Inflammatory macrophage treated with lipopolysaccharide for 1 hour (primary cell): ENCODE measurements around the gene FHIP2A.
"Not testable (repeated sequence)": the region's sequence is repeated elsewhere in the genome, so short reads cannot be mapped to it uniquely, and the experiment has no call there.

Source experiments
- DNase-seq, 2 donors: peaks; one replicate each; pipeline ENCODE4 v3.0.0-alpha.2; 2020 to 2022

Gene FHIP2A

GRCh38 chr10:114821915-114822443 lies 399 bp downstream of the FHIP2A start:
- peak; percentile 14 to 27 for DNase-seq

DNA sequence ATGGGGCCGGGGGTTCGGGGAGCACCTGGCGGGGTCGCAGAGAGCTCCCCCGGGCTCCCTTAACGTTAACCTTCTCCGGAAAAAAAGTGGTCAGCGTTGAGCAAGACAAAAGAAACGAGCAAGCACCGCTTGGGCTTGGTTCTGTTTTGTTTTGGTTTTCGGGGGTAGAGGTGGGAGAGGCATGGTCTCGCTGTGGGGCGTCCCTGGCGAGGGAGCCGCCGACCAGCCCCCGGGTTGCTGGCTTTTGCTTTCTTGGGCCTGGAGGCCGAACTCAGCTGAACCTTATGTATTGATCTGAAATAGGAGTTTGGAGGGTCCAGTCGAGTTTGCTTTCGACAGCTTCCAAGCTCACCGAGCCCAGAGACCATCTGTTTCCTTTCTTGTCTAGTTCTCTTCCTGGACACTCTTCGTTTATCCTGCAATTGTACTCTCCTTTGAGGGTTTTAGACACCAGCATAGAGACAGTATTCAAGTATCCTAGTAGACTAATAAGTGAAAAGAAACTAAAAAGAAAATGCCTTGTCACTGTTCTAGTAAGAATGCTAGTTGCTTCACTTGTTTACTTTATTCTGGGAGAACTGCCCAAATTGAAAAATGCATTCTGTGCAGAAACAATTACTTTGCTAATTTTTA lies 980 bp downstream of the FHIP2A start:
- DNase-seq = peak; percentile 28 to 33

DNA sequence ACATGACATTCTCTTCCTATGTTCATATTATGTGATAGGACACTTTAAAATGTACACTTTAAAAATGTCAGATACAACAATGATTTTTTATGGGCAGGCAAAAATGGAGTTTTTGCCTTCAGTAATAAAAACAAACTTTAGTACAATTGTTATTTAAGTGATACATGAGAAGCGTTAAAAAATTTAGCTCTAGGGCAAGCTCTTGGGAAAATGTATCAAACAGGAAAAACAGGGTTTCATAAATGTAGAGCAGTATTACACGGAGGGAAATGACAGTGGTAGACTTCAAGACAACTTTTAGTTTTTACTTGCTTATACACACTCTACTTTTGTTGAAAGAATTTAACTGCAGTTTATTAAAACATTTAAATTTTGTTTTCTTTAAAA lies 1.5 kb downstream of the FHIP2A start:
- DNase-seq = no peak

DNA sequence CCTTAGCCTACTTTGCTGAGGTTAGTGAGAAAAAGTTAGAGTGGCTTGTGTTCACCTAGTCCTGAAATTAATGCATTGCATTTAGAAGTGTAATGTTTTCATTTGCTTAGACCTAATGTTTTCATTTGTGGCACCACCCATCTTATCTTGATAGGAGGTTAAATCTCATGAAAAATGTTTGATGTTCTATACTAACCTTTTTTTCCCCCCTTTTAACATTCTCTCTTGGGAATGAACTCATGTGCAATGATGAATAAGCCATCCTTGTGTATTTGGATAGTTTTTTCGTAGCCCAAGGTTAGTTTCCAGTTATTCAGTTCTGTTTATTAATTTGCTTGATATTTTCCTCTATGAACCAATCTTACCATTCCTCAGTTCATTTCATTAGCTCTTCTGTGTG lies 2.8 kb downstream of the FHIP2A start:
- DNase-seq = no peak

DNA sequence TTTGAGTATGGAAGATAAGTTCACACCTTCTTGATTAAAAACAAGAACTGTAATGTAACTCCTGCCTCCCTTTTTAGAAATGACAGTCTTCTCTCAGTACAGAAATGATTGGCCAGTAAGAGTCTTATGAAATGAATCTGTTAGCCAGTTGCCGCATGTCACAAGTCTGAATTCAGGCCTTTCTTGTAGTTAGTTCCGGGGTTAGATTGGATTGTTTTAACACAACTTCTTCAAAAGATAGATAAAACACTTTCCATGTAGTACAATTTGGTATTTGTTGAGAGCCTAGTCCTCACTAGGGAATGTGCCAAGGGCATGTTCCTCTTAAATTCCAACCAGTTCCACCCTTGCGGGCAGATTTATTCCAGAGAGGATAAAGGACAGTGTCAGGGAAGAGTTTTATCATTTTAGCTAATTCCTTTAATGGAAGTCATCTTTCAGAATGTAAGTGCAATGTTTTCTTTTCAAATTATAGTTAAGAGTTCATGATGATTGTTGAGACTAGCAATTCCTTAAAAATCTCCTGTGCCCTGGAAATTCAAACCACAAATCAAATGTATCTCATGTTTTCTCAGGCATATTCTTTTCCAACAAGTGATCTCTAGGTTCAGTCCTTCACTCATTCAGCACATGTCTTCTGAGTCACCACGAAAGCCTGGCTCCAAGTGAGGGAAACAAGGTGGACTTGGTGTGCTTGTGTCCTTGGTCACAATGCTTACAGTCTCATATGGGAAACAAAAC lies 4.1 kb downstream of the FHIP2A start:
- no peak for DNase-seq

- DNase-seq = no peak
These were observed 7.8 kb downstream of the FHIP2A start for GRCh38 chr10:114829160-114829909.

- DNase-seq = no peak
These were observed 9.7 kb downstream of the FHIP2A start for GRCh38 chr10:114831186-114831867.

GRCh38 chr10:114837690-114838089 lies 16.1 kb downstream of the FHIP2A start:
- DNase-seq = no peak

DNA sequence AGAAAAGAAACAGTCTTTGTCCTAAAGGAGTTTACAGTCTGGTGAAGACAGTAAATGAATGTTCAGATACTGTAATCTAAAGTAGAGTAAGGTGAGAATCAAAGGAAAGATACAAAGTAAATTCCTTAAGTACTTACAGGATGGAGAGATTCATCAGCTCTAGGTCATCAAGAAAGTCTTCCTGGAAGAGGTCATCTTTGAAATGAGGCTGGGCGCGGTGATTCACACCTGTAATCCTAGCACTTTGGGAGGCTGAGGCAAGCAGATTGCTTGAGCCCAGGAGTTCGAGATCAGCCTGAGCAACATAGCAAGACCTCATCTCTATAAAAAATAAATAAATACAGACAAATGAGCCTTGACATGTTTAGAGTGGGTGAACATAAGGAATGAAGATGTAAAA lies 18.3 kb downstream of the FHIP2A start:
- DNase-seq = no peak

- DNase-seq = no peak
These were observed 24.6 kb downstream of the FHIP2A start for GRCh38 chr10:114845978-114846693.

DNA sequence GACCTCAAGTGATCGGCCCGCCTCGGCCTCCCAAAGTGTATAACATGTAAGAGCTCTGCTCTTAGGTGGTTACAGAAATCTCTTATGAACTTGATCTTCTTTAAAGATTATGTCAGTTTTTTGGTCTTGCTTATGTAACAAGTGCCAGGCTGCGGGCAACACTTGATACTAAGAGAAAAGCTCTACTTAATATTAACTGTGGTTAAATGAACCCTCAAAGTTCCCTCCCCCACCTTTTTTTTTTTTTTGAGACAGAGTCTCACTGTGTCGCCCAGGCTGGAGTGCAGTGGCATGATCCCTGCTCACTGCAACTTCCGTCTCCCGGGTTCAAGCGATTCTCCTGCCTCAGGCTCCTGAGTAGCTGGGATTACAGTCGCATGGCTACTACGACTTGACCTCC lies 25.9 kb downstream of the FHIP2A start:
- DNase-seq = not testable (repeated sequence)

DNA sequence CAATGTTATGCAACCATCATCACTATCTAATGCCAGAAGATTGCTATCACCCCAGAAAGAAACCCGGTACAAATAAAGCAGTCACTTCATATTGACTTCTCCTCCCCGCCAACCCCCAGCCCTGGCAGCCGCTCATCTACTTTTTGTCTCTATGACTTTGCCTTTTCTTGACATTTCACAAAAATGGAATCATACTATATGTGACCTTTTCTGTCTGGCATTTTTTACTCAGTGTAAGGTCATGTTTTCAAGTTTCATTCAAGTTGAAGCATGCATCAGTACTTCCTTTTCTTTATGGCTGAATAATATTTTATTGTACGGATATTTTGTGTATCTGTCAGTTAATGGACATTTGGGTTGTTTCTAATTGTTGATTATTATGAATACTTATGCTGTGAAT lies 28.1 kb downstream of the FHIP2A start:
- DNase-seq = no peak

DNA sequence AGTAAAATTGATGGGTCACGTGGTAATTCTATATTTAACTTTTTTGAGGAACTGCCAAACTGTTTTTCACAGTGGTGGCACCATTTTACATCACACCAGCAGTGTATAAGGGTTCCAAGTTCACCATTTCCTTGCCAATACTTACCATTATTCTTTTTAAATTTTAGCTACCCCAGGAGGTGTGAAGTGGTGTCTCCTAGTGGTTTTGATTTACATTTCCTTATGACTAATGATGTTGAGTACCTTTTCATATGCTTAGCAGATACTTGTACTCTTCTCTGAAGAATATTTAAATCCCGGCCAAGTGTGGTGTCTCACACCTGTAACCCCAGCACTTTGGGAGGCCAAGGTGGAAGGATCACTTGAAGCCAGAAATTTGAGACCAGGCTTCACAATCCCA lies 28.5 kb downstream of the FHIP2A start:
- DNase-seq = no peak

- DNase-seq = no peak
These were observed 29.8 kb downstream of the FHIP2A start for GRCh38 chr10:114851336-114851735.

GRCh38 chr10:114852197-114852596 lies 30.6 kb downstream of the FHIP2A start:
- no peak for DNase-seq

DNA sequence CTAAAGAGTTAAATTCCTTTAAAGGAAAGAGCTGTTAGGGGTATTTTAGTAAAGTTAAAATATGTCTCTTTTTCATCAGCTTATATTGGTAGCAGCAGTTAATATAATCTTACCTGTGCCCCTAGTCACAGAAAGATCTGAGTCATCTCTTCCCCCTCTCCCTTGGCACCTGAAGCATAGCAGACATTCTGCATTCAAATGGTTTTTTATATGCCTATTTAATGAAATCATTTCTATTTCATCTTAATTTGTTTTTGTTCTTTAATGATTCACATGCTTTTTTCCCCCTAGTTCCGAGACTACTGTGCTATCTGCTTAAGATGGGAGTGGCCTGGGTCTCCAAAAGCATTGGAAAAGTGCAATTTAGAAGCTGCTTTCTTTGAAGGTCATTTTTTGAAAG lies 33.3 kb downstream of the FHIP2A start:
- DNase-seq = no peak

- DNase-seq = no peak
These were observed 34.4 kb downstream of the FHIP2A start for GRCh38 chr10:114855776-114856543.

DNA sequence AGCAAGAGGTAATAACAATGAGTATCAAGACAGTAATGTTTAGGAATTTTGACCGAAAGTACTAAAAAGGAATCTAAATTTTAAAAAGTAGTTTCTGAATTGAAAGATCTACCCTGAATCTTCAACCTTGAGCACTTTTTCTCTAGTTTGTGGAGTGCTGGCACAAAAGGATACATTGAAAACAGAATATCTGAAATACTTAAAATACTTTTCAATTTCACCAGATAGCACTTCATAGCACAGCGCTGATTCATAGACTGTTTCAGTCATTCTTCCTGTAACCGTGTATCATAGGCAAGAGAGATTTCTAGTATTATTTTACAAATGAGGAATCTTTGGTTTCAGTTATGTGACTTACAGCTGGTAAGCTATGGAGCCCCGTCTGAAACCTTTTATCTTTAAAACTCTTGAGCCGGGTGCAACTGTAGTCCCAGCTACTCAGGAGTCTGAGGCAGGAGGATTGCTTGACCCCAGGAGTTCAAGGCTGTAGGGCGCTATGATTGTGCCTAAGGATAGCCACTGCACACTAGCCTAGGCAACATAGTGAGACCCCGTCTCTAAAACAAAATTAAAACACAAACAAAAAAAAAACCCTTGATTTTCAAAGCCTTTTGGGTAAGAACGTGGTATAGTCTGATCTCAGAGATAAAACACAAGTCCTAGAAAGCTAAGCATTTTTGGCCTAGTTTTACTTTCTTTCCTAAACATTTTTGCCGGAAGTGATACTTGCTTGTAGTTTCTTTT lies 35.1 kb downstream of the FHIP2A start:
- DNase-seq = no peak

- DNase-seq = not testable (repeated sequence)
These were observed 35.6 kb downstream of the FHIP2A start for GRCh38 chr10:114857288-114857565.

DNA sequence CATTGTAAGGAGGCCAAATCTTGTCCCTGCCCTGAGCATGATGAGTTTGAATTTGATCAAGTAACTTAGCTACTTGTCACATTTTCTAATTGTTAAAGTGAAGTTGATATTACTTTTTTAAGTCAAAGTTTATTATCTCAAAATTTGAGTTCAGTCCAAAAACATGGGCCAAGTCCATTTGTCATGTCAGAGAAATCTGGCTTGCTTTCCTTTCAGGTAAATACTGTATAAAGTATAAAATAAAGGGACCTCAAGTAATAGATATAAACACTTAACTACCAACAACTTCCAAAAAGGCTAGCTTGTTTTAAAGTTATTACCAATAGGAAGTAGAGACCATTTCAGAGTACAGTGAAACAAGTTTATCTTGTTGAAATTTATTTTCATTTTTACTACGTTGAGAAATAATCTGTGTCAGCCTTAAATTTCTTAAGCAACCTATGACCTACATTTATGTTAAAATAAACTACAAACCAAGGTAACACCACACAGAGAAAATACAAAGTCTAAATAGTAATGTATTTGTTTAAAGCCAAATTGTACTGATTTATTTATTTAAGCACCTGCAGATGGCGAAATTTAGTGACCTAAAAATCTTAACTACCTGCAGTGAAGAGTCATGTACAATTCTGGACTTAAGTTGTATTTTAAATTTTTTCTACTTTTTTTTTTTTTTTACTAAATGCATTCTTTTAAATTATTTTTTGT lies 36.5 kb downstream of the FHIP2A start:
- DNase-seq = no peak

DNA sequence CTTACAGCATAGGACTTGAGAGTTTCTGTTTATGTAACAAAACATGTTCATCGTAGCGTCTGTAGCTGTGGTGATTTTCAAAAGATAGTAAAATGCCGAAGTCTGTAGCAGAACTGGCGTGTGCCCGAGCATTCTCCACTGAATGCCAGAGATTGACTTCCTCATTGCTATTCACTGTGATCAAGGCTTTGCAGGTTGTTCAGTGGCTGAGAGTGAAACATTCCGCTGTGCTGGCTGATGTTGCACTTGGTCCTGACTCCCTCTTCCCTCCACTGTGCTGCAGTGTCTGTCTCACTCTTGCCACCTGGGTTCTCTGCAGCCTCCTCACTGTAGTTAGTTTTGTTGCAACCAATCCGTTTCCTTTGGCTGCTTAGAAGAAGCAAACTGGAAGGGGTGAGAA lies 37.6 kb downstream of the FHIP2A start:
- no peak for DNase-seq
